Smooth muscle cell (in vitro differentiated cells): ENCODE results near the gene GJD4. TPM values are rescaled to one million over a fixed set of nuclear protein-coding genes. Genes with fewer than 3 reads are reported as not detected.

Source experiments
- DNase-seq: peaks from one replicate; lab custom pipeline; 2025; ENCODE audit not compliant: unreplicated experiment; lab: John Stamatoyannopoulos, UW
- H2AFZ ChIP-seq: fragments of 200-600 bp; sonication (generic); 2 replicates; pipeline ENCODE4 v1.6.0; 2016; ENCODE audit warnings: antibody characterized with exemption, low read depth, mild to moderate bottlenecking
- H3F3A ChIP-seq: fragments of 200-600 bp; sonication (generic); 2 replicates; pipeline ENCODE4 v1.6.0; 2017; ENCODE audit warnings: antibody characterized with exemption, low read depth
- H3K27ac ChIP-seq: fragments of 200-600 bp; sonication (generic); 2 replicates; pipeline ENCODE4 v1.5.1; 2016; ENCODE audit warnings: low read depth, mild to moderate bottlenecking
- H3K27me3 ChIP-seq: fragments of 200-600 bp; sonication (generic); 2 replicates; pipeline ENCODE4 v1.6.1; 2016; ENCODE audit warnings: low read depth, mild to moderate bottlenecking
- H3K36me3 ChIP-seq: fragments of 200-600 bp; sonication (generic); 2 replicates; pipeline ENCODE4 v1.5.1; 2016; ENCODE audit warnings: low read depth
- H3K4me1 ChIP-seq: fragments of 200-600 bp; sonication (generic); 2 replicates; pipeline ENCODE4 v1.5.1; 2016; ENCODE audit warnings: low read depth
- H3K4me2 ChIP-seq: fragments of 200-600 bp; sonication (generic); 2 replicates; pipeline ENCODE4 v1.6.0; 2016; ENCODE audit warnings: mild to moderate bottlenecking
- H3K4me3 ChIP-seq: fragments of 200-600 bp; sonication (generic); 2 replicates; pipeline ENCODE4 v1.5.1; 2016; ENCODE audit warnings: mild to moderate bottlenecking
- H3K79me2 ChIP-seq: fragments of 200-600 bp; sonication (generic); 2 replicates; pipeline ENCODE4 v1.6.0; 2016; ENCODE audit warnings: low read depth, mild to moderate bottlenecking
- H3K9ac ChIP-seq: fragments of 200-600 bp; sonication (generic); 2 replicates; pipeline ENCODE4 v1.6.0; 2016; ENCODE audit warnings: low read depth
- H3K9me3 ChIP-seq: fragments of 200-600 bp; sonication (generic); replicated peaks from 2 replicates; pipeline ENCODE4 v1.5.1; 2016; ENCODE audit warnings: low read depth
- H4K20me1 ChIP-seq: fragments of 200-600 bp; sonication (generic); 2 replicates; pipeline ENCODE4 v1.6.0; 2016; ENCODE audit warnings: low read depth
- WGBS: methylation state at CpG from one replicate; pipeline ENCODE4 v1.1.7; 2016; ENCODE audit warnings: low lambda C conversion rate; 5-methylcytosine and 5-hydroxymethylcytosine counted together
- polyA plus RNA-seq: library from polyadenylated mRNA; unstranded; fragments of >200 nt; fragmentation: Nextera tagmentation; extraction: Ambion mirVana; gene quantifications from 2 replicates; pipeline ENCODE4 v1.2.1, GENCODE V29; 2016
- total RNA-seq: library from RNA; depleted of rRNA; stranded (reverse); fragments of >200 nt; gene quantifications from 2 replicates; pipeline ENCODE4 v1.2.3, GENCODE V29; 2014
- TF ChIP-seq, protein P1 (sequence below): fragments of 200-600 bp; sonication (generic); IDR thresholded peaks from 2 replicates; pipeline ENCODE4 v1.5.1; 2017; ENCODE audit warnings: borderline replicate concordance, mild to moderate bottlenecking, antibody characterized with exemption; ENCODE audit not compliant: insufficient read depth, poor library complexity, severe bottlenecking

GJD4 gene
- total and polyA plus RNA-seq, 2 experiments from 2014 or later: not detected

DNA sequence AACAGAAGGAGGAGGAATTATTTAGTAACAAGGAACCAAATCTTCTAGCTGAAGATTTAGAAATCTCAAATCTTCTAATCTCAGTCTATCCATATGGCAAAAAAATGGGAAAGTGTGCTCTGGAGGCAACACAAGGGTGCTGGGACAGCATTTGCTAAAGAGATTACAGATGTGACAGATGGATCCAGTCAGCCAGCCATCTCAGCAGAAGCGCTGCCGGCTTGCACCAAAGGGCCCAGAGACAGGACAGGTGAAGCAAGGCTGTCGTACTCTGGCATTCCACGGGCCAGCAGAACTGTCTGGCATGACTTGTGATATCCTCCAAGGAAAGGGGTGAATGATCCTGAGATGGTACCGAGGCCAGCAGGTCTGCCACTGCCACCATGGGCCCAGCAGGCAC, 45.7 kb upstream of the GJD4 start:
- Histone ChIP-seq H3K27me3 (no peaks in the 10 kb centered on the region), H3K27ac (no peak overlapping the region), H3K4me1 (no peaks in the 10 kb centered on the region), H2AFZ (no peak overlapping the region), H3K9ac (no peak overlapping the region), H3K4me2 (no peak overlapping the region), H3K79me2 (no peaks in the 10 kb centered on the region), H3F3A (no peaks in the 10 kb centered on the region), H3K4me3 (no peak overlapping the region), H3K36me3 (no peaks in the 10 kb centered on the region), H3K9me3 (no peaks in the 10 kb centered on the region), H4K20me1 (no peaks in the 10 kb centered on the region)
- WGBS: 99% methylated on average over 5 of the region's 5 CpGs
- DNase-seq: no peak
- TF ChIP-seq, protein P1, sequence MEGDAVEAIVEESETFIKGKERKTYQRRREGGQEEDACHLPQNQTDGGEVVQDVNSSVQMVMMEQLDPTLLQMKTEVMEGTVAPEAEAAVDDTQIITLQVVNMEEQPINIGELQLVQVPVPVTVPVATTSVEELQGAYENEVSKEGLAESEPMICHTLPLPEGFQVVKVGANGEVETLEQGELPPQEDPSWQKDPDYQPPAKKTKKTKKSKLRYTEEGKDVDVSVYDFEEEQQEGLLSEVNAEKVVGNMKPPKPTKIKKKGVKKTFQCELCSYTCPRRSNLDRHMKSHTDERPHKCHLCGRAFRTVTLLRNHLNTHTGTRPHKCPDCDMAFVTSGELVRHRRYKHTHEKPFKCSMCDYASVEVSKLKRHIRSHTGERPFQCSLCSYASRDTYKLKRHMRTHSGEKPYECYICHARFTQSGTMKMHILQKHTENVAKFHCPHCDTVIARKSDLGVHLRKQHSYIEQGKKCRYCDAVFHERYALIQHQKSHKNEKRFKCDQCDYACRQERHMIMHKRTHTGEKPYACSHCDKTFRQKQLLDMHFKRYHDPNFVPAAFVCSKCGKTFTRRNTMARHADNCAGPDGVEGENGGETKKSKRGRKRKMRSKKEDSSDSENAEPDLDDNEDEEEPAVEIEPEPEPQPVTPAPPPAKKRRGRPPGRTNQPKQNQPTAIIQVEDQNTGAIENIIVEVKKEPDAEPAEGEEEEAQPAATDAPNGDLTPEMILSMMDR: no peak

GRCh38 chr10:35561715-35562114, 43.4 kb upstream of the GJD4 start:
- 99% methylated on average over 5 of the region's 5 CpGs for WGBS
- no peaks in the 10 kb centered on the region for H3K79me2 ChIP-seq
- no peak overlapping the region for H3K4me3 ChIP-seq
- DNase-seq: no peak
- H4K20me1 ChIP-seq: no peaks in the 10 kb centered on the region
- no peaks in the 10 kb centered on the region for H3K4me1 ChIP-seq
- no peaks in the 10 kb centered on the region for H3F3A ChIP-seq
- no peak overlapping the region for H3K27ac ChIP-seq
- H3K4me2 ChIP-seq: no peak overlapping the region
- no peak overlapping the region for H2AFZ ChIP-seq
- TF ChIP-seq, protein P1: no peak
- no peak overlapping the region for H3K9ac ChIP-seq
- no peaks in the 10 kb centered on the region for H3K9me3 ChIP-seq
- no peaks in the 10 kb centered on the region for H3K36me3 ChIP-seq
- H3K27me3 ChIP-seq: no peaks in the 10 kb centered on the region

DNA sequence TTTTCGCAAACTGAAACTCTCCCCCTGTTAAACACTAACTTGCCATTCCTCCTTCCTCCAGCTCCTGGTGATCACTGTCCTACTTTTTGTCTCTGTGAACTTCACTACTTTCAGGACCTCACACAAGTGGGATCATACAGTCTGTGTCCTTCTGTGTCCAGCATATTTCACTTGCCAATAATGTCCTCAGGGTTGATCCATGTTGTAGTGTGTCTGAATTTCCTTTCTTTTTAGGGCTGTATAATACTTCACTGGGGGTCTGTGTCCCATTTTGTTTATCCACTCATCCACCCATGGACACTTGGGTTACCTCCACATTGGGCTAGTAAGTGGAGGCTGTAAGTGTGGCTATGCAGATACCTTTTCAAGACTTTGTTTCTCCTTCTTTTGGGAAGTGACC, 42.7 kb upstream of the GJD4 start:
- Histone ChIP-seq H3K79me2 (no peaks in the 10 kb centered on the region), H3K9me3 (no peaks in the 10 kb centered on the region), H3K27me3 (no peaks in the 10 kb centered on the region), H3K9ac (no peak overlapping the region), H3K4me2 (no peak overlapping the region), H3K36me3 (no peaks in the 10 kb centered on the region), H4K20me1 (no peaks in the 10 kb centered on the region), H3K4me1 (no peaks in the 10 kb centered on the region), H3F3A (no peaks in the 10 kb centered on the region), H2AFZ (no peak overlapping the region), H3K27ac (no peak overlapping the region), H3K4me3 (no peak overlapping the region)
- 100% methylated on average over 1 of the region's 1 CpG for WGBS
- no peak for DNase-seq
- TF ChIP-seq, protein P1: no peak

DNA sequence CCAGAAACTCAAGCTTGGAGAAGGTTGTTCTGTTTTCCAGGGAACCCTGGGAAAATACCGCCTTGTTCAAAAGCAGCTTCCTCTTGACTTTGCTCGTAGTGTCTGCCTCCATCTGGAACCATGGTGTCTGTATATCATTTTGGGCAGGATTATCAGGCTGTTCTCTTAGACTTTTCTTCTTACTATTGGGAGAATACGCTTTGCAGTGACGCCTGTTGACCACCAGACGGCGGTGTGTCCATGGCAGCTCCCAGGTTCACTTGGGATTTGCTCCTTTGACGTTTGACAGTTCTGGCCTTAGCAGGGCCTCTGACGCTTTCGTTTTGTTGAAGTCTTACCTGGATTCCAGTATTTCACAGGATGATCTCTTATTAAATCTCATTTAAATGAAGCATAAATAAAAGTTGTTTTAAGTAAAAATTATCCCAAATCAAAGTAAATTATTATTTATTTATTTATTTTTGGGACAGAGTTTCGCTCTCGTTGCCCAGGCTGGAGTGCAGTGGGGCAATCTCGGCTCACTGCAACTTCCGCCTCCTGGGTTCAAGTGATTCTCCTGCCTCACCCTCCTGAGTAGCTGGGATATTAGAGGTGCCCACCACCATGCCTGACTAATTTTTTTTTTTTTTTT, 41.8 kb upstream of the GJD4 start:
- H3K4me1 ChIP-seq: no peaks in the 10 kb centered on the region
- no peak overlapping the region for H3K27ac ChIP-seq
- H3K27me3 ChIP-seq: no peaks in the 10 kb centered on the region
- no peaks in the 10 kb centered on the region for H3K79me2 ChIP-seq
- H4K20me1 ChIP-seq: no peaks in the 10 kb centered on the region
- DNase-seq: no peak
- H3K36me3 ChIP-seq: no peaks in the 10 kb centered on the region
- TF ChIP-seq, protein P1: peak; percentile 100
- H3K9me3 ChIP-seq: no peaks in the 10 kb centered on the region
- H3K4me3 ChIP-seq: no peak overlapping the region
- H3K9ac ChIP-seq: no peak overlapping the region
- WGBS: 41% methylated on average over 13 of the region's 13 CpGs
- no peak overlapping the region for H2AFZ ChIP-seq
- no peaks in the 10 kb centered on the region for H3F3A ChIP-seq
- no peak overlapping the region for H3K4me2 ChIP-seq
